Lower lobe of right lung (tissue), 2 donors: ENCODE measurements around the gene PTPRE. TPM values are rescaled to one million over a fixed set of nuclear protein-coding genes. Genes with fewer than 3 reads are reported as not detected.
A peak's percentile ranks its signal among the peaks of the same experiment; 100 is the strongest.

ENCODE experiments used
- ATAC-seq, 2 donors: fragments of 200-7000 bp; cut with Tn5 transposase; one replicate each; pipeline ENCODE4 v1.9.1; 2020 to 2022; ENCODE audit warnings: mild to moderate bottlenecking in 2 of 2, moderate library complexity in 2 of 2
- DNase-seq: peaks from one replicate; pipeline ENCODE4 v3.0.0-alpha.2; 2020
- H3K27ac ChIP-seq: fragments of 200-600 bp; one replicate; pipeline ENCODE4 v1.8.0; 2022
- H3K27me3 ChIP-seq: fragments of 200-600 bp; one replicate; pipeline ENCODE4 v1.8.0; 2022; ENCODE audit warnings: low read depth
- H3K36me3 ChIP-seq: fragments of 200-600 bp; one replicate; pipeline ENCODE4 v1.8.0; 2022; ENCODE audit warnings: mild to moderate bottlenecking
- H3K4me1 ChIP-seq: fragments of 200-600 bp; one replicate; pipeline ENCODE4 v1.8.0; 2022
- H3K4me3 ChIP-seq: fragments of 200-600 bp; one replicate; pipeline ENCODE4 v1.8.0; 2022; ENCODE audit warnings: mild to moderate bottlenecking
- H3K9me3 ChIP-seq: fragments of 200-600 bp; one replicate; pipeline ENCODE4 v1.8.0; 2022
- intact Hi-C: fragments of 100-400 bp; cut with DNase I; formaldehyde crosslinking; loops from one replicate; pipeline ENCODE4 v1.11.0; 2022
- total RNA-seq: library from RNA; stranded (reverse); fragmentation: NEBNext Ultra II Directional; extraction: Animal tissue kit (Norgen Biotek cat#: 25700); gene quantifications from one replicate; pipeline ENCODE4 v1.2.1, GENCODE V29; 2021
- TF ChIP-seq, protein P1 (sequence below): fragments of 200-600 bp; IDR thresholded peaks from one replicate; pipeline ENCODE4 v1.8.0; 2022; ENCODE audit warnings: antibody characterized with exemption, mild to moderate bottlenecking
- donor health status: DM: no; HTN: yes; CAD: no; lungs with severe emphysema.

Gene PTPRE
- total RNA-seq, 1 donor from 2014 or later = 60.5 TPM

DNA sequence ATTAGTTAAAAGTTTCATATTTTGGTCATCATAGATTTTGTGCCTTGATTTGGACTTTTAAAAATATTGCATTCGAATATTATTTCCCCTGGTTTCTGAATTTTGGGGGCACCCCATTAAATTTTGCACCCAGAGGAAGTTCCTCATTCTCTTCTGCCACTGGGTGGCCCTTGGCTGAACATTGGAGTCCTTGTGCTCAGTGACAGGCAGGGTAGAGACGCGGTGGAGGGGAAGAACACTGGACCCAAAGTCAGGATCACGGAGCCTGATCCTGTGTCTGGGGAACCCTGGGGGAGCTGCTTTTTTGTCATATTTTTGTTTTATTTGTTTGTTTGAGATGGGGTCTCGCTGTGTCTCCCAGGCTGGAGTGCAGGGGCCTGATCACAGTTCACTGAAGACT is 144.6 kb downstream of the PTPRE start:
- H3K9me3 ChIP-seq = no peaks in the 10 kb centered on the region
- intact Hi-C loops = no loop called here
- H3K36me3 ChIP-seq = peaks cover 46% of the 10 kb centered on the region
- ATAC-seq (no peak), DNase-seq (no peak)
- H3K27me3 ChIP-seq = no peaks in the 10 kb centered on the region
- H3K4me1 ChIP-seq = peaks cover 41% of the 10 kb centered on the region
- H3K27ac ChIP-seq = peak overlapping the region; percentile 25
- TF ChIP-seq, protein P1, sequence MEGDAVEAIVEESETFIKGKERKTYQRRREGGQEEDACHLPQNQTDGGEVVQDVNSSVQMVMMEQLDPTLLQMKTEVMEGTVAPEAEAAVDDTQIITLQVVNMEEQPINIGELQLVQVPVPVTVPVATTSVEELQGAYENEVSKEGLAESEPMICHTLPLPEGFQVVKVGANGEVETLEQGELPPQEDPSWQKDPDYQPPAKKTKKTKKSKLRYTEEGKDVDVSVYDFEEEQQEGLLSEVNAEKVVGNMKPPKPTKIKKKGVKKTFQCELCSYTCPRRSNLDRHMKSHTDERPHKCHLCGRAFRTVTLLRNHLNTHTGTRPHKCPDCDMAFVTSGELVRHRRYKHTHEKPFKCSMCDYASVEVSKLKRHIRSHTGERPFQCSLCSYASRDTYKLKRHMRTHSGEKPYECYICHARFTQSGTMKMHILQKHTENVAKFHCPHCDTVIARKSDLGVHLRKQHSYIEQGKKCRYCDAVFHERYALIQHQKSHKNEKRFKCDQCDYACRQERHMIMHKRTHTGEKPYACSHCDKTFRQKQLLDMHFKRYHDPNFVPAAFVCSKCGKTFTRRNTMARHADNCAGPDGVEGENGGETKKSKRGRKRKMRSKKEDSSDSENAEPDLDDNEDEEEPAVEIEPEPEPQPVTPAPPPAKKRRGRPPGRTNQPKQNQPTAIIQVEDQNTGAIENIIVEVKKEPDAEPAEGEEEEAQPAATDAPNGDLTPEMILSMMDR = no peak
- H3K4me3 ChIP-seq = no peak overlapping the region

DNA sequence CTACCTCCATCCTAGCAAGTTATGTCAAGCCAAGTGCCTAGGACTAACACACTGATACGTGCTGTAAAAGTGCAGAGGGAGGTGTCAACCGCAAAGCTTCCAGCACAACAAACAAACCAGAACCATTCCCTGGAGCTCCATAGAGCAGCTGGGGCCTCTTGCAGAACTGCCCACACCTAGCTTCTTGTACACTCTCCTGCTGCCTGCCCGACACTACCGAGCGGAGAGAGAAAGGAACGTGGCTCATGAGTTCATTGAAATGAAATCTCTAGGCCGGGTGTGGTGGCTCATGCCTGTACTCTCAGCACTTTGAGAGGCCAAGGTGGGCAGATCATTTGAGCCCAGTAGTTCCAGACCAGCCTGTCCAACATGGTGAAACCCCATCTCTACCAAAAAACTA is 145.8 kb downstream of the PTPRE start:
- Histone ChIP-seq H3K4me1 (peaks cover 30% of the 10 kb centered on the region), H3K4me3 (no peak overlapping the region), H3K36me3 (peaks cover 58% of the 10 kb centered on the region), H3K9me3 (no peaks in the 10 kb centered on the region), H3K27ac (no peak overlapping the region), H3K27me3 (no peaks in the 10 kb centered on the region)
- intact Hi-C loops = no loop called here
- DNase-seq (no peak), ATAC-seq (no peak)
- TF ChIP-seq, protein P1 = no peak

DNA sequence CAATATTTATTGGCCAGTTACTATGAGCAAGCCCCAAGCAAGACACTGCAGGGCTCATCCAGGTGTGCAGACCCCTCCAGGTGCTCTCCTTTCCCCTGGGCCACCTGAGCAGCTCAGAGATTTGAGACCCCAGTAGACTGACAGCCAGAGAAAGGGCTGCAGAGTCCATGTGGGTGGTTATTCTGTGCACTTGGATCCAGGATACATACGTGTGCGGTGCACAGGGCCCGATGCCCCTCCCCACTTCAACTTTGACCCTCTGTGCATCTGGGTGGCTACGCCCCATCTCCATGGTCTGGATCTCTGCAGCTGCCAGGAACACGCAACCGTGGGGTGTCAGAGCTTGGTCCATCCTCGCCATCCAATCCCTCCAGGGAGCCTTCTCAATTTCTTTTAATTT is 146.5 kb downstream of the PTPRE start:
- H3K36me3 ChIP-seq = peaks cover 64% of the 10 kb centered on the region

DNA sequence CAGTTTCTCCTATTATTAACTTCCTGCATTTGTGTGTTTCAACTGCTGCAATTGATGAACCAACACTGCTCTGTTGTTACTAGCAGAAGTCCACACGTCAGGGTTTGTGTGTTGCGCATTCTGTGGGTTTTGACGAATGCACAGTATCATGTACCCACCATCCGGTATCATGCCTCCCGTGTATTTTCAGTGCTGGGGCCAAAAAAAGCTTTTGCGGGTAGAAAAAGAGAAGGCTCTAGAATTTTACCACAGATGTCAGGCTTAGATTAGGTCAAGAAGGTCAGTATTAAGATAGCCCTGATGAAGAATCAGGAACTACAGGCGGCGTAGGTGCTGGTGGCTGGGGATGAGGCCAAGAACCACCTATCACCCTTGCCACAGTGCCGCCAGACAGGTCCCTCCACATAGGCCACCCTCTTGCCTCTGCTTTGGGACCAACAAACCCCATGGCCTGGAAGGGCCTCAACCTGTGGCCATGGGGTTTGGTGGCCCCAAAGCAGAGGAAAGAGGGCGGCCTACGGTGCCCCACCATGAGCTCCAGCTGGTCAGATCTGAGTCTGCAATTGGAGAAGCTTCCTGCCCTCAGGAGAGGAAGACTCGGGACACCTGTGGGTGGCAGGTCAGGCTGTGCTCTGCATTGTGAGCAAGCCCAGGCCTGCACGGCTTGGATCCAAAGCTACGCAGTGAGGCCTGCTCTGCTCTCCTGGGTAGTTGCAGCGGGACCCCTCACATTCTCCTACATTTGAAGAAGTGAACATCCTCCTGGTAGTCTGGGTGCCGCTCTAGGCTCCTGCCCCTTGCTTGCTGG is 147.5 kb downstream of the PTPRE start:
- peak; percentile 44 to 77 for ATAC-seq
- intact Hi-C loops = no loop called here

More for the DNA sequence above, 146.5 kb downstream of the PTPRE start:
- Histone ChIP-seq H3K4me1 (peaks cover 23% of the 10 kb centered on the region), H3K4me3 (no peak overlapping the region), H3K9me3 (no peaks in the 10 kb centered on the region), H3K27ac (no peak overlapping the region), H3K27me3 (no peaks in the 10 kb centered on the region)
- DNase-seq = no peak
- intact Hi-C loops = no loop called here
- TF ChIP-seq, protein P1 = no peak
- no peak for ATAC-seq

DNA sequence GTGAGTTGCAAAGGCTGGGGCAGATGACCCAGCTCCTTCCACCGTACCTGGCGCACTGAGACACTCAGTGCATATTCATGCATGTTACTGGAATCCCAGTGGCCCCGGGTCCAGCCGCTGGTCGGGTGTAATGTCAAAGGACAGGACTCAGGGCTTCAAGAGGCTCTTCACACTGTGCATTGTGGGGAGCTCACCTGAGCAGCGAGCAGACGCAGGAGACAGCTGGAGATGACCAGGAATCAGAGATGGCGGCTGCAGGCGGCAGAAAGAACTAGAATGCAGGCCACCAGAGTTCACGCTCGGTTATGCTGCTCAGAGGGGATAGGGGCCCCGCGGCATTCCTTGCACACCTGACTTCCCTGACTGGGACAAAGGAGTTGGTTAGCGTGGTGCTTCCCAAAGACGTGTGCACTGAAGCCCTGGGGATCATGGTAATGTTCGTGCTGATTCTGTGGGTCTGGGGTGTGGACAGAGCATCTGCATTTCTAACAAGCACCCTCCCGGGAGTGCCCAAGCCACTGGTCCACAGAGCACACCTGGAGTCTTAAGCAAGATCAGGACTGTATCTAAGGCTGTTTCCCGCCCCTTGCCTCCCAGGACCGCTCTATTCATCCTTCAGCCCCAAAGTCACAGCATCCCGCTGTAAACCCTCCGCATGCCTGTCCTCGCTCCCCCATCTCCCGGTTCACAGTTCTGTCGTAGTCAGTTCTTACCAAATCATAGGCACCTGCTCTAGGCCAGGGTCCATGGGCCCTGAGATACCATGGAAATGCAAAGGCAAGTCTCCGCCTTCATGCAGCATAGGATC is 148.4 kb downstream of the PTPRE start:
- Histone ChIP-seq H3K4me3 (no peak overlapping the region), H3K9me3 (no peaks in the 10 kb centered on the region), H3K4me1 (peaks cover 15% of the 10 kb centered on the region), H3K27me3 (no peaks in the 10 kb centered on the region), H3K27ac (no peak overlapping the region), H3K36me3 (peaks cover 69% of the 10 kb centered on the region)
- intact Hi-C loops = no loop called here
- ATAC-seq = no peak
- TF ChIP-seq, protein P1 = no peak
- DNase-seq = no peak

More for the DNA sequence above, 147.5 kb downstream of the PTPRE start:
- Histone ChIP-seq H3K9me3 (no peaks in the 10 kb centered on the region), H3K4me1 (peaks cover 15% of the 10 kb centered on the region), H3K4me3 (no peak overlapping the region), H3K27ac (peak overlapping the region; percentile 36), H3K27me3 (no peaks in the 10 kb centered on the region), H3K36me3 (peaks cover 68% of the 10 kb centered on the region)
- DNase-seq = peak; percentile 68
- TF ChIP-seq, protein P1 = no peak
